HG03469 (cell line): ENCODE data around the gene DDX56.
"Not testable (repeated sequence)": the region's sequence is repeated elsewhere in the genome, so short reads cannot be mapped to it uniquely, and the experiment has no call there.

Source experiments
- ATAC-seq: cut with Tn5 transposase; IDR thresholded peaks from one replicate; pipeline ENCODE4 v1.9.1; 2021; ENCODE audit warnings: mild to moderate bottlenecking, moderate library complexity, moderate number of reproducible peaks; ENCODE audit not compliant: unreplicated experiment

The DDX56 gene

DNA sequence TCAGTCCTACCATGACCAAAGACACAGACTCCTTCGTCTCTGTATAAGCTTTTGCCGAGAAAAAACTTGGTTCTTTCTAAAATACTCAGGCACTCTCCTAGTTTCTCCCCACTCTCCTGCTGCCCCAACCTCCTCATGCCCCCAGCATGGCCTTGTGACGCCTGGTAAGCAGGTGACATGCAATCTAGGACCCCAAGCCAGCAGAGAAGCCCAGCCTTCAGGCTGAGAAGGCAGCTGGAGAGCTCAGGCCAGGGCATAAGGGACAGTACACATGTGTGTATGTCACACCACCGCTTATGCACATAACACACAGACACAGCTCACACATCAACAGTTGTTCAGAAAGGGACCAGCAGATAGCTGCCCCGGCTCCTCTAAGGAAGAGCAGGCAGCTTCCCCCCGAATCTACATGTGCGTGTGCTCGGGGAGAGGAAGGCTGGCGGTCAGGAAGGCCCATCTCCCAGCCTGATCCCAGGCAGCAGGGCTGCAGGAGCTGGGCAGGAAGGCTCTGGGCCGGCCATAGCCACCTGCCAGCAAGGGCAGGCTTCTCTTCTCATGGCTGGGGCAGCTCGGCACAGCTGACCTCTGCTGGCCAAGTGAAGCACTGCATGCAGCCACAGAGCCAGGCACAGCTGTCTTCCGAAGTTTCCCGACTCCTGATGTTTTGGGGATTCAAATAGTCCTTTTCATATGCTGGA, 8.5 kb downstream of the DDX56 start:
- ATAC-seq, result peak; percentile 45

DNA sequence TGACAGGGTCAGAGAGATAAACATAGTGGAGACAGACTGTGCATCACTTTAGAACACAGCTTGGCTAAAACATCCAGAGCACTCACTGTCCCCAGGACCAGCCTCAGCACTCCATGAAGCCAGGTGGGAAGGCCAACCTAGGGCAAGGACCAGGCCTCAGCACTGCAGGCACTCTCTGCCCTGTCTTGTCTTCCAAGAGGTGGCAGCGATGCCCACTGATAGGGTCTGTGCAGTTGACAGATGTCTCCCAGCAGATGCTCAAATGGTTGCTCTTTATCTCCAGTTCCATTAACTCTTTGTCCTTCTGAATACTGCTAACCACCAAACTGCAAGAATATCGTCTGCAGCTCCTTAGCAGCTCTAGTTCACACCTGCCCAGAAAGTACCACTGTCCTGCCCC, 9.1 kb downstream of the DDX56 start:
- no peak for ATAC-seq

DNA sequence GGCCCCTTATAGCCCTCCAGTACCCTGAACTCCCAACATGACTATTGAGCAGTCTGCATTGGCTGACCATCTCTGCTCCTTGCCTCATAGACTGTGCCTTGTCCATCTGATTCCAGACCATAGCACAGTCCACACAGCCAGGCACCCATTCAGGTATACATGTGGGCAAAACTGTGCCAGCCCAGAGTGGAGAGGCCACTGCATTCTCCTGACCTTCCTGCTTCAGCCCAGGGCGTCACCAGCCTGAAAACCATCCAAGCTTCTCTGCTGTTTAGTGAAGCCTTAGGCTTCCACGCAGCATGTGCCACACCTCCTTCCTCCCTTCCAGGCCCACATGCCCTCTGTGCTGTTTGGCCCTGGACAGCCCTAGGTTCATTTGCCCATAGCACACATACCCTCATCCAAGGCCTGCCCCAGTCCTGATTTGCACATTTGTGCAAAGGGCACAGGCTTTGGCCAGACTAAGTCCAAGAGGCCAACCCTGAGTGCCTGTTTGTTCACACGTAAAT, 10.5 kb downstream of the DDX56 start:
- no peak for ATAC-seq

DNA sequence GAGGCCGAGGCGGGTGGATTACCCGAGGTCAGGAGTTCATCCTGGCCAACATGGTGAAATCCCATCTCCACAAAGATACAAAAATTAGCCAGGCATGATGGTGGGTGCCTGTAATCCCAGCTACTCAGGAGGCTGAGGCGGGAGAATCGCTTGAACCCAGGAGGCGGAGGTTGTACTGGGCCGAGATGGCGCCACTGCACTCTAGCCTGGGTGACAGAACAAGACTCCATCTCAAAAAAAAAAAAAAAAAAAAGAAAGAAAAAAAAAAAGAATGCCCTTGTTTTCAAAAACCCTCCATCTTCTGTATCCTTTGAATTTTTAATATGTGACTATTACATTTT, 11.1 kb downstream of the DDX56 start:
- ATAC-seq, result not testable (repeated sequence)

DNA sequence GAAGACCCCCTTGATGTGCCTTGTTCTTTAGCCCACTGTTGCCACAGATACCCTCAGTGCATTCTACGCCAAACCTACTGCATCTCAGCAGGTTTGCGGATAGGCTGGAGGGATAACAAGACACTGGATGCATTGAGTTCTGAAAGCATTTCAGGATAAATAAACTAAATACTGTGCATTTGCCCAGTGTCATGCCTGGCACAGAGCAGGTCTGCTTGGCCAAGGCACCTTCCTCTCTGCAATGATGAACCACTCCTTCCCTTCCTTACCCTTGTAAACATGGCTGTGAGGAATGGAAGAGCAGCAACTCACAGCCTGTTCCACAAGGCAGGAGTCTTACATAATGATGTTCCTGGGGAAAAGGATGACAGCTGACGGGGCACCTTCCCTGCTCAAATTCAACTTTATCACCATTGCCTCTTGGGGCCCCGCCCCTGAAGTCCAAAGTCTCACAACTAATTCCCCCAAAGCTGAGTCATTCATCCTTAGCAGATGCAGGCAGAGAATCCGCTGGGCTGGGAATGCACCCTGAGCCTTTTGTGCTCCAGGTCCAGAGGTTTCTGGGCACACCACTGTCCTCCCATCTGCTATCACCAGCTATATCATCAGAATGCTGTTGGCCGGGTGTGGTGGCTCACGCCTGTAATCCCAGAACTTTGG, 11.6 kb downstream of the DDX56 start:
- ATAC-seq, result no peak

DNA sequence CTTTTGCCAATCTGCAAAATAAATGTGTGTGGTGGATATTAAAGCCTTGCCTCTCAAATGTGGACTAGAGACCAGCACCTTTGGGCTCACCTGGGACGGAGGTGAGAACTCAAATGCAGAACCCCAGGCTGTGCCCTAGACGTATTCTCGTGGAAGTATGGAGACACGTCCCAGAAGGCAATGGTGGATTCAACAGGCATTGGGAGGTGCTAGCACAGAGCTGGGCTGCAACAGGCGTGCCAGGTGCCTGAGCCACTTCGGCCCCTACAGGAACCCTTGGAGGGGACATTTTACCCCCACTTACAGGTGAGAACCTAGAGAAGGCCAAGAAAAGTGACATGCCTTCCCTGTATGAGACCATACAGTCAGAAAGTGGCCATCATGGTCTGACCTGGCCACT, 12.2 kb downstream of the DDX56 start:
- ATAC-seq, result no peak

DNA sequence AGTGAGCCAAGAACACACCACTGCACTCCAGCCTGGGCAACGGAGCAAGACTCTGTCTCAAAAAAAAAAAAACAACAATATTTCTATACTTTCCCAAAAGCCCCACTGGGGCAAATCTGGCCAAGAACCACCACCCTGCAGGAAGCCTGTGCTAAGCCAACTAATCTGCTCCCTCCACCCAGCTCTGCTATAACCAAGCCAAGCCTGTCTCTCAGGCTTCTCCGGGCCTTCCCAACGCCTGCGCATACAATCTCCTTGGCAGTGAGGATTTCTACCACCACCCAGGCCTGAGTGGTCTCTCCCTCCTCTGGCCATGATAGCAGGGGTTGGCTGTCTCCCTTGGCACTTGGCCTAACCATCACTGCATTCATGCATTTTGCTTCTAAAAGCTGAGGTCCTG, 14.2 kb downstream of the DDX56 start:
- ATAC-seq, result no peak

DNA sequence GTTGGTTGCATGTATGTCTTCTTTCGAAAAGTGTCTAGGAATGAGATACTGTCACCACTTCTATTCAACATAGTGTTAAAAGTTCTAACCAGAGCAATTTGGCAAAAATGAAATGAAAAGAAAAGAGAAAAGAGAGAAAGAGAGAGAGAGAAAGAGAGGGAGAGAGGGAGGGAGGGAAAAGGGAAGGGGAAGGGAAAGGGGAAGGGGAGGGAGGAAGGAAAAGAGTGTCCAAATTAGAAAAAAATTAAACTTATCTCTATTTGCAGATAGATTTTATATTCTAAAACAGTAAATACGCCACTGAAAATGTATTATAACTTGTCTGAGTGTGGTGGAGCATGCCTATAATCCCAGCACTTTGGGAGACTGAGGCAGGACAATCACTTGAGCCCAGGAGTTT, 16.2 kb downstream of the DDX56 start:
- ATAC-seq, result no peak

DNA sequence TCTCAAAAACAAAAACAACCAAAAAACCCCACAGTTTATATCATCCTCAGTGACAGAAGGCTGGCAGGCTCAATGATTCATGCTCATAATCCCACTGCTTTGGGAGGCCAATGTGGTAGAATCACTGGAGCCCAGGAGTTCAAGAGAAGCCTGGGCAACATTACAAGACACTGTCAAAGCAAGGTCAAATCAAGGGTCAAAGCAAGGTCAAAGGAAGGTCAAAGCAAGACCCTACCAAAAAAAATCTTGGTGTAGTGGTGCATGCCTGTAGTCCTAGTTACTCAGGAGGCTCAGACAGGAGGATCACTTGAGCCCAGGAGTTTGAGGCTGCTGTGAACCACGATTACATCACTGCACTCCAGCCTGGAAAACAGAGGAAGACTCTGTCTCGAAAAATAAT, 18.4 kb downstream of the DDX56 start:
- ATAC-seq, result no peak

DNA sequence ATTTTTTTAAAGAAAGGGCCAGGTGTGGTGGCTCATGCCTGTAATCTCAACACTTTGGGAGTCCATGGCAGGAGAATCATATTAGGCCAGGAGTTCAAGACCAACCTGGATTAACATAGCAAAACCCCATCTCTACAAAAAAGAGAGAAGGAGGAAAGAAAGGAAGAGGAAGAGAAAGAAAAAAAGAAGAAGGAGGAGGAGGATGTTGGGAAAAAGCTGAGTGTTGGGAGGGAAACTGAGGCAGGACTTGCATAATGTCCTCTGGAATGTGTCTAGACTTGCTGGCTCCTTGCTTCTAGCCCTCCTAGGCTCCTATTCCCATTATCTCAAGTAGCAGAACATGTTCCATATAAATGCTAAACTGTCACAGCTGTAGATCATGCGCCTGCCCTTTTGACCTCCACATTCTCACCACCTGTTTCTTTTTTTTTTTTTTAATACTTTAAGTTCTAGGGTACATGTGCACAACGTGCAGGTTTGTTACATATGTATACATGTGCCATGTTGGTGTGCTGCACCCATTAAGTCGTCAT, 21.2 kb downstream of the DDX56 start:
- ATAC-seq, result not testable (repeated sequence)

DNA sequence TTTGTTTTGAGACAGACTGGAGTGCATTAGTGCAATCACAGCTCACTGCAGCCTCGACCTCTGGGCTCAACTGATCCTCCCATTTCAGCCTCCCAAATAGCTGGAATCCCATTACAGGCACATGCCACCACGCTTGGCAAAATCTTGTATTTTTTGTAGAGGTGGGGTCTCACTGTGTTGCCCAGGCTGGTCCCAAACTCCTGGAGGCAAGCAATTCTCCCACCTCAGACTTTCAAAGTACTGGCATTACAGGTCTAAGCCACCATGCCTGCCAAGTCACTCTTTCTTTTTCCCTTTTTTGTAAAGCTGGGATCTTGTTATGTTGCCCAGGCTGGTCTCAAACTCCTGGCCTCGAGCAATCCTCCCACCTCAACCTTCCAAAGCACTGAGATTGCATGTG, 24.3 kb downstream of the DDX56 start:
- ATAC-seq, result no peak

DNA sequence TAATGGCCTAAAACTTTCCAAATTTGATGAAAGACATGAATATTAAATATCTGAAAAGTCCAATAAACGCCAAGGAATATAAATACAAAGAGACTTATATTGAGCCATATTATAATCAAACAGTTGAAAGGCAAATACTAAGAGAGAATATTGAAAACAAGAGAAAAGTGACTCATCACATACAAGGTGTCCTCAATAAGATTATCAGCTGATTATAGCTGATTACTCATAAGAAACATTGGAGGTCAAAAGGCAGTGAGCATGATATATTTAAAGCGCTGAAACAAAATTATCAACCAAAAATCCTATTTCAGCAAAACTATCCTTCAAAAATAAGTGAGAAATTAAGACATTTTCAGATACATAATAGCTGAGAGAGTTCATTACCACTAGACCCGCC, 24.8 kb downstream of the DDX56 start:
- ATAC-seq, result no peak

DNA sequence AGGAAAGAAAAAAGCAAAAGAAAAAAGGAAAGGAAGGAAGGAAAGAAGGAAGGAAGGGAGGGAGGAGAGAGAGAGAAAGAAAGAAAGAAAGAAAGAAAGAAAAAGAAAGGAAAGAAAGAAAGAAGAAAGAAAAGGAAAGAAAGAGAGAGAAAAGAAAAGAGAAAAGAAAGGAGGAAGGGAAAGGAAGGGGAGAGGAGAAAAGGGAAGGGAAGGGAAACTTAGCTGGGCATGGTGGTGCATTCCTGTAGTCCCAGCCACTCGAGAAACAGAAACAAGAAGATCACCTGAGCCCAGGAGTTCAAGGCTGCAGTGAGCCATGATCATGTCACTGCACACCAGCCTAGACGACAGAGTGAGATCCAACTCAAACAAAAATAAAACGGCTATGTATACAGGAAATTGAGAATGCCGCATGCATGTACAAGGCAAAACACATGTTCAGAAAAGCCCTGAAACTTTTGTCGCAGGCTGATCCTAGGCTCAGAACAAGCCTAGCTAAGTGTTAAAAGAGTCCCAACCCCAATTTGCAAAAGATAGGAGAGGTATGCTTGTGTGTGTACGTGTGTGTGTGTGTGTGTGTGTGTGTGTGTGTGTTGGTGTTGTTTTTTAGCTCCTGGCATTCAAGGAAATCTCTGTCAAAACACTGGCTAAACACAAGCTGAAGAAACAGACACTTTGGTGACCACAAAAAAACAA, 26.0 kb downstream of the DDX56 start:
- no peak for ATAC-seq

DNA sequence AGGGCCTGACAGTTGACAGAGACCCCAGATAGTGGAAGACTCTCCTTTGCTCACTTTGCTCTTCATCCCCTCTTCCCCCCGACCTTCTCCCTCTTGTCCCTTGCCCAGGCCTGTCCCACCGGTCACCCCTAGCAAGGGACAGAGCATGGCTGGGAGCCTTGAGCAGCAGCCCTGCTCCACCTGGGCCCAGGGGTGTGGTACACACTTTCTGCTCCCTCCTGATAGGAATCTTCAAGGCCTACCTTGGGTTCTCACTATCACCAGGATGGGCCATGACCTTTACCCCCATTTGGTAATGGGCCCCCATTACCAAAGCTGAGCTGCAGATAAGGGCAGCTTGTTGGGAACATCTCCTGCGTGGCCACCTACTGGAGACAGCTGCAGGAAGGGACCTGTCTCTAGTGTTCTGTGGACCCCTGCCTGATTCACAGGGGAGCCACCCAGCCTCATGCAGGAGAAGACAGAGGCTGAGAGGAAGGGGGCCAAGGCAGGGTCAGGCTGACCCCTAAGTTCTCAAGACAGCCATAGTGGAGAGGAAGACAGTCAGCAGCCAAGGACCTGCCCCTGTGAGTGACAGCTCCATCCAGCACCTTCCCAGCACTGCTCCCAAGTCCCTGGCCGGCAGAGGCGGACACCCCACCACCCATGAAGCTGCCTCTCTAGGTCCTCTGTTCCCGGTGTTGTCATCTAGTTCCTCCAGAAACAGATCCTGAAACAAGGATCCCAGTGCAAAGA, 31.7 kb downstream of the DDX56 start:
- ATAC-seq, result no peak

DNA sequence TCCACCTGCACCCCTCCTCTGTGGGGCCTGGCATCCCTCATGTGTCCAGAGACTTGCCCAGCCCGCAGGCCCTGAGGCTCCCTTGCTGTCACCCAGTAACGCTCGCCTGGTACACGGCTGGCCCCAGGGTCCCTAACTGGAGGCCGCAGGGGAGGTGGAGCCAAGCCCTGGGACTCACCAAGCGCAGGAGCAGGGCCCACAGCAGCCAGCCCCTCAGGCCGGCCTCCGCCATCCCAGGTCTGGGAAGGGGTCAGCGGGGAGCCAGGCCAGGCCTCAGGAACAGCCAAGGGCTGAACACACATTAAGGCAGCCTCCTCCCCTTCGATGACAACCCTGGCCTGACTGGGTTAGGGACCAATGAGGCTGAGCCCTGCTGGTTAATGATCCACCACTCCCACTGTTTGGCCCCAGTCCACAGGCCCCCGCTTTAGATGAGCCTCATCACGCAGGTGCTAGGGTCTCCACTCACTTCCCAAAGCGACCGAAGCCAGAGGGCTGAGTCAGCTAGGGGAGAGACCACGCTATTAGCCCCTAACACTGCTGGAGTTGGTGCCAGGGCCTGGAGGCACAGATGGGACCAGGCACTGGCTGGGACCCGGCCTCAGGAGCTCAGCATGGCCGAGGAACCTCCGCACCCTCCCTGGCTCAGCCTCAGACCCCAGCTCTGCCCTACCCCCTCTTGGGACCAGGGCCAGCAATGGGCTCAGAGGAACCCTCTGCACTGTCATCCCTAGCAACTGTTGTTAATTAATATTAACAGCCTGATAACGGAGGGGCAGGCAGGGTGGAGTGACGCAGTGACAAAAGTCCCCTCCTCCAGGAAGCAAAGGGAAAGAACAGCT, 32.5 kb downstream of the DDX56 start, which contains the start of gene NPC1L1:
Gene NPC1L1 (minus strand): TSS at position 303 of the 842 bp plus-strand sequence. CDS start 71 bp downstream, at position 232.
- ATAC-seq, result no peak

DNA sequence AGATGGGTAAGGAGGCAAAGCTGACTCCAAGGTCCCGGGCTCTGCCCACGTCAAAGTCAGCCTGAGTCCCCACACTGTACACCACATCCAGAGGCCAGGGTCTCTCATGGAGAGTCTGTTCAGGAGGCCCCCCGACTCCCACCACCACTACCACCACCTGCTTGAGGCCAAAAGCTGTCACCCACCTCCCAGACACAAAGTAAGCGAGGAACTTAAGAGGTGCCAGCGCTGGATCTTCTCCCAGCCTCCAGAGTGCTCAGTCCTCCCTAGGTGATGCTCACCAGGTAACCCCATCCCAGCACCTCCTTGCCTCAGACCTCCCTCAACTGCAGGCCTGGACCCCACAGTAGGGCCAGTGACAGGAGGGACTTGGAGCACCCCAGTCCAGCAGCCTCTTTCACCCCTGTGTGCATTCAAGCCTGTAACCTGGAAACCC, 33.1 kb downstream of the DDX56 start:
- ATAC-seq, result no peak

DNA sequence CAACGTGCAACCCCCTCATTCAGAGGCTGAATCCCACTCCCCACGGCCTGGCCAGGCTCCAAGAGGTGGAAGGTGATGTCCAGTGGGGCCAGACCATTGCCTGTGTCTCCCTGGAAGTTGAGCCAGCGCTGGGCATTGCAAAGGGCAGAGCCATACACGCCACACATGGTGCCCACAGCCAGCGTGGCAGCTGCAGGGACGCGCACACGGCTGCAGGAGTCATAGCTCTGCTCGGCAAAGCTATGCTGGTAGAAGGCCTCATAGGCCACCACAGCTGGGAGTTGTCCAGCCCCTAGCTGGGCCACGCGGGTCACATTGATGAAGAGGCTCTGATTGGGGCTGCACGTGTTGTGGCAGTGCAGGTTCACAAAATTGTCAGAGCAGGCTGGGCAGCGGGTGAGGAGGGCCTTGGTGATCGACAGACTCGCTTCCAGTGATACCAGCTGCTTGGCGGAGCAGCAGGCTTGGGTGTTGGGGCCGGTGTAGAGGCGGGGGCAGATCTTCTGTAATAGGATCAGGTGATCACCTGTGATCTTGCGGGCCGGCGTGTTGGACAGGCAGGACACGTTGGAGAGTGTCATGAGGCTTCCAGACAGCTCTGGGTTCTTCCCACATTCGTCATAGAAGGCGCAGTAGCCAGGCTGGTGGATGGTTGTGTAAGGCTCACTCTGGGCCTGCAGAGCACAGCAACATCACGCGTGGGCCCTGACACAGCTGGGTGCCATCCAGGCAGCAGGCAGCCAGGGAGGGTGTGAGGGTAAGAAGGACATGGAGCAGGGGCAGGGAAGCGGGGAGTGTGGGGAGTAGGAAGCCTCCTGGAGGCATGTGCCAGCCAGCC, 33.8 kb downstream of the DDX56 start:
- no peak for ATAC-seq

DNA sequence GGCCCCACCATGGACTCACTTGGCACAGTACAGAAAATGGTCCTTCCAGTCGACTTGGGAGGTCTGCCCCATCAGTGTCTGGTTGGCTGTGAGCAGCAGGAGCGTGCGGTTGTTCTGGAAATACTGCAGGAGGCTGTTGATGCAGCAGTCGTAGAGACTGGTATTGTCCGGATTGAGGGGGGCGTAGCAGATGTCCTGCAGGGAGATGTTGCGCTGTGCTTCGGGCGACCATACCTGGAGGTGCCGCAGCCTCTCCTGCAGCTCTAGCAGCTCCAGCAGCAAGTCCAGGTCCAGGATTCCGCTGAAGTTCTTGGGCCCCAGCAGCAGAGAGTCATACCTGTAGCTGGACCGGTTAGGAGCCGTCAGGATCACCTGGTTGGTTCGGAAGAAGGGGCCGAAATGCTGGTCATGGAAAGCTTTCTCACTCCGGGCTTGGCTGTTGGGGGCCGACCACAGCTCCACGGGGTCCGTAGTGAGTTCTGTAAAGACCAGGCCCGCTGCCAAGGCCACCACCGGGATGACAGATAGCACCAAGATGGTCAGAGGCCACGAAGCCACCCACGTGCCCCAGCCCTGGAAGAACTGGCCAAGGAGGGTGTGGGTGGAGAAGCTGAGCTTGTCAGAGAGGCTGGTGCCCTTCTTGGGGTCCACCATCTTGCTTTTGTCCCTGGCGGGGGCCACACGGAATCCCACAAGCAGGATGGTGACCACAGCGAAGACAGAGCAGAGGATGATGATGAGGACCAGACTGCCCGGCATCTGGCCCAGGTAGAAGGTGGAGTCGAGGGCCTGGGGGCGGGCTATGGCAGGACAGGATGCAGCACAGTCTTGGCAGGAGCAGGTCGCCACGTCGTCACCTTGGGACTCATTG, 34.7 kb downstream of the DDX56 start:
- no peak for ATAC-seq
